SJSA1 (cell line): ENCODE results near the gene TXNL4B. TPM values are rescaled to one million over a fixed set of nuclear protein-coding genes. Genes with fewer than 3 reads are reported as not detected.

Experiments used
- DNase-seq, 2 experiments: peaks; one replicate each; pipeline ENCODE4 v3.0.0-alpha.2; 2015 to 2020; ENCODE audit warnings: low spot score in 2 of 2, low read depth in 1 of 2
- H3K27ac ChIP-seq: fragments of 250-450 bp; sonication (Bioruptor Pico); 2 replicates; pipeline ENCODE4 v1.5.1; 2020; ENCODE audit warnings: mild to moderate bottlenecking, moderate library complexity
- H3K27me3 ChIP-seq: fragments of 250-450 bp; sonication (Bioruptor Pico); replicated peaks from 2 replicates; pipeline ENCODE4 v1.5.1; 2020; ENCODE audit warnings: mild to moderate bottlenecking, moderate library complexity
- H3K36me3 ChIP-seq: fragments of 250-450 bp; sonication (Bioruptor Pico); 2 replicates; pipeline ENCODE4 v1.5.1; 2020; ENCODE audit warnings: mild to moderate bottlenecking
- H3K4me1 ChIP-seq: fragments of 250-450 bp; sonication (Bioruptor Pico); replicated peaks from 2 replicates; pipeline ENCODE4 v1.6.1; 2021; ENCODE audit warnings: mild to moderate bottlenecking
- H3K4me3 ChIP-seq: fragments of 250-450 bp; sonication (Bioruptor Pico); 2 replicates; pipeline ENCODE4 v1.5.1; 2020; ENCODE audit warnings: mild to moderate bottlenecking
- H3K9me3 ChIP-seq: fragments of 250-450 bp; sonication (Bioruptor Pico); replicated peaks from 2 replicates; pipeline ENCODE4 v1.5.1; 2020; ENCODE audit warnings: mild to moderate bottlenecking
- total RNA-seq: library from RNA; depleted of rRNA; stranded (reverse); fragments of >200 nt; shearing (Covaris generic); gene quantifications from 2 replicates; pipeline ENCODE4 v1.2.3, GENCODE V29; 2014

TXNL4B gene
- total RNA-seq, 1 experiment from 2014 or later: 11.7 TPM

DNA sequence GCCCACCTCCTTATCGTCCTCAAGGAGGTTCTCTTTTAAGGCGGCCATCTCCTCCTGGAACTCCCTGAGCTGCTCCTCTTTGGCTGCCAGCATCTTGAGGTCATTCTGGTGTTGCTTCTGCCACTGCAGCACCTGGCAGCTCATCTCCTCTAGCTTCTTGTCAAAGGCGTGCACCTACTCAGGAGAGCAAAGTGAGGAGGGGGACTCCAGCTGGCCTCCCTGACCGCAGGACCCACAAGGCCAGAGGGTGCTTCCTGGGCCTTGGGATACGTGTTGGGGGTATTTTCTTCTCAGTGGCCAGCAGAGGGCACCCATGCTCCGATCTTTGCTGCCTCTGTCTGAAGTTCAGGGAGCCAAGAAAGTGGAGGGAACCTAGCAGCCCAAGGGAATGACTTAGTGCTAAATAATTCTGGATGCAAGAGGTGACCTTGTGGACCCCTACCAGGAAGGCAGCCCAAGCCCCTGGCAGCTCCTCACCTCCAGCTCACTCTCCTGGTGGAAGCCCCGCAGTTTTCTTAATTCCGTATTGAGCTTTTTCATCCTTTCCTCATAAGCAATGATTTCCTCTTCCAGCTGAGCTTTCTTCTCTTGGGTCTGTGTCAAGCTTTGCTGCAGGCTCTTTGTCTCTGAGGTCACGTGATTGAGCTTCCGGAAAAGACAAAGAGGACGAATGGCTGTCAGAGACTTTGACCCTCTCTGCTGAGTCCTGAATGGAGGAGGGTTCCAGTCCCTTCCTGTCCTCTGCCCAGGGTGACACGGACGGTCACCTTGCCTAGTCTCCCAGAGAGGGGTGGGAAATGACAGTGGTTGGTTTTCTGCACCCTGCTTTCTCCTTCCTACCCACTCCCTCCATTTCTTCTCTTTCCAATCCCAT is 31.6 kb upstream of the TXNL4B start:
- no peak overlapping the region for H3K4me3 ChIP-seq
- no peaks in the 10 kb centered on the region for H3K27me3 ChIP-seq
- peaks cover 8% of the 10 kb centered on the region; the same call in 1 of the 2 replicates for H3K4me1 ChIP-seq
- no peak overlapping the region for H3K27ac ChIP-seq
- H3K9me3 ChIP-seq: 0 out of 2 replicates have a peak, but pooled peaks cover 2% of the 10 kb centered on the region
- H3K36me3 ChIP-seq: no peaks in the 10 kb centered on the region
- DNase-seq: peak; percentile 52 to 63

DNA sequence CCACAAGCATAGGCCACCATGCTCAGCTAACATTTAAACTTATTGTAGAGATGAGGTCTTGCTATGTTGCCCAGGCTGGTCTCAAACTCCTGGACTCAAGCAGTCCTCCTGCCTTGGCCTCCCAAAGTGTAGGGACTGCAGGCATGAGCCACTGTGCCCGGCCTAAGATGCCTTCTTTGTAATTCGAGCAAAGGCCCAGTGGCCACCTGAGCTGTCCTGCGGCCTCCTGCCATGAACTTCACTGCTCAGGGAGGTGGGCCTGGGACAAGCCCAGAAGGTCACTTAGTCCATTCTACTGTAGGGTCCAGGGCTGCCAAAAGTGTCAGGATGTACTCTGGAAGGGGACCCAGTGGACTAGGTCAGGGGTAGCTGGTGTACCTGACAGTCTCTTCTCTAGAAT is 30.7 kb upstream of the TXNL4B start:
- H3K27me3 ChIP-seq: no peaks in the 10 kb centered on the region
- peaks cover 8% of the 10 kb centered on the region; the same call in 1 of the 2 replicates for H3K4me1 ChIP-seq
- no peak overlapping the region for H3K27ac ChIP-seq
- H3K4me3 ChIP-seq: no peak overlapping the region
- H3K36me3 ChIP-seq: no peaks in the 10 kb centered on the region
- no peak for DNase-seq
- H3K9me3 ChIP-seq: 0 out of 2 replicates have a peak, but pooled peaks cover 2% of the 10 kb centered on the region

DNA sequence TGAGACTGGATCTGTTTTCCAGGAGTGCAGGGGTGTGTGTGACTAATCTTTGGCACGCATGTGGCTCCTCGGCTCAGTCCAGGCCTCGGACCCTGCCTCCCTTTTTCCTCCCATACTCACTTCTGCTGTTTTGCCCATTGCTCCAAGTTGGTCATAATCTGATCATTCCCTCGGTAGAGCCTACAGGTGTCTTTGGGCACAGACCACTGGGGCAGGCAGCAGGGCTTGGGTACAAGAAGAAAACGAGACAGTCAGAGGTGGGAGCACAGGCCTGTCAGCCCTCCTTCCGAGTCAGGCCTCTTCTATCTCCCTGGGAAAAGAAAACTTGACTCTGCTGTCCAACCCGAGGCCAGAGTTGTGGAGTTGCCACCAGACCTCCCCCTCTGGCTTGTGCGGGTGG is 30.0 kb upstream of the TXNL4B start:
- DNase-seq: no peak
- Histone ChIP-seq H3K9me3 (0 out of 2 replicates have a peak, but pooled peaks cover 2% of the 10 kb centered on the region), H3K36me3 (no peaks in the 10 kb centered on the region), H3K27me3 (no peaks in the 10 kb centered on the region), H3K4me1 (peaks cover 8% of the 10 kb centered on the region; the same call in 1 of the 2 replicates), H3K27ac (no peak overlapping the region), H3K4me3 (no peak overlapping the region)

DNA sequence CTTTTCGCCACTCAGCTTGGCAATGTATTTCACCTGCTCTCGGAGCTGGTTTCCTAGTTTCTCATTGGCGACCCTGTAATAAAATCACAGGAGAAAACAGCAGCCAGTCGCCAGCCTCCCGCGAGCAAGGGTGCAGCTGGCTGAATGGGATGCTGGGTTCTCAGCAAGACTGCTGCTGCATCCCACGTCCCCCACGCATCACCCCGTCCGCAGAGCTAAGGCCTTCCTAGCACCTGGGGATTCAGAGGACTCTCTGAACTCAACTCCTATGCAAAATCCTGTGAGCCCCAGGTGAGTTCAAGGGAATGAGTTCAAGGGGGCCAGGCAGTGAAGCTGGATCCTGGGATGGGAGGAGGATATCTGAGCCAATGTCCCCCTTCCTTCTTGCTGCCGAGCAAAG is 29.5 kb upstream of the TXNL4B start:
- Histone ChIP-seq H3K36me3 (no peaks in the 10 kb centered on the region), H3K4me1 (peaks cover 8% of the 10 kb centered on the region; the same call in 1 of the 2 replicates), H3K4me3 (no peak overlapping the region), H3K9me3 (0 out of 2 replicates have a peak, but pooled peaks cover 2% of the 10 kb centered on the region), H3K27ac (no peak overlapping the region), H3K27me3 (no peaks in the 10 kb centered on the region)
- no peak for DNase-seq

DNA sequence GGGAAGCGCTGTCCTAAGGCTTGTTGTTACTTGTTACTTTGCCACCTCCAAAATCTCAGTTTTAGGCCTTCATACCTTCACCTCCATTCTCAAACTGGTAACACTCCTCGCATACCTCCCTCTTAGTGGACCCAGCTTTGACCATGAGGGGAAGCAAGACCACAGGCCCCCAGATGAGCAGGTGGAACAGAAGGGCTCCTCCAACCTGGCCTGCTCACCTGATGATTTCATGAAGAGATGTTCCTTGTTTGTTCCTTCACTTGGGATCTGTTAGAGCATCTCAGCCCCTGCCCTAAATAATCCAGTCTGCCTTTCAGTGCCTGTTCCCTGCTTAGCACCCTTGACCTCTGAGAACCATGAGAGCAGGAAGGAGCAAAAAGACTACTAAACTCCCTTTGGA is 28.9 kb upstream of the TXNL4B start:
- Histone ChIP-seq H3K36me3 (no peaks in the 10 kb centered on the region), H3K9me3 (0 out of 2 replicates have a peak, but pooled peaks cover 2% of the 10 kb centered on the region), H3K27ac (no peak overlapping the region), H3K27me3 (no peaks in the 10 kb centered on the region), H3K4me1 (peaks cover 8% of the 10 kb centered on the region; the same call in 1 of the 2 replicates), H3K4me3 (no peak overlapping the region)
- DNase-seq: no peak

DNA sequence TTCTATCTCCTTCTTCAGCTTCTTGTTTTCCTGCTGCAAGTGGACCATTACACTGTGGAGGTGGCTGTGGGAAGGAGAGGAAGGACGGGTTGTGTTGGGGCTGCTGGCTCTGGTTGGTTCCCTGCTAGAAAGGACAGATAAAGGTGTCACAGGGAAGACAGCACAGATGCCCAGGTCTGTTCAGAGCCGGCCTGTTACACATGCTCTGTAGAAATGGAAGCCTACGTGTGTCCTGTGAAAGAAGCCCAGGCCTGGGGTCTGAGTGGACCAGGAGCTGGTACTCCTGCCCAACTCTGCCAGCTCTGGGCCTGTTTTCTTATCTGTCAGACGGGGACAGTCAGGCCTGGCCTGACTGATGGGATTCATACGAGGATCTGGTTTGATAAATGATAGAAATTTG is 26.6 kb upstream of the TXNL4B start:
- no peaks in the 10 kb centered on the region for H3K36me3 ChIP-seq
- DNase-seq: peak in 1 of 2 experiments; percentile 27
- H3K9me3 ChIP-seq: 0 out of 2 replicates have a peak, but pooled peaks cover 2% of the 10 kb centered on the region
- no peak overlapping the region for H3K4me3 ChIP-seq
- no peak overlapping the region for H3K27ac ChIP-seq
- peaks cover 5% of the 10 kb centered on the region; the same call in 1 of the 2 replicates for H3K4me1 ChIP-seq
- H3K27me3 ChIP-seq: no peaks in the 10 kb centered on the region

DNA sequence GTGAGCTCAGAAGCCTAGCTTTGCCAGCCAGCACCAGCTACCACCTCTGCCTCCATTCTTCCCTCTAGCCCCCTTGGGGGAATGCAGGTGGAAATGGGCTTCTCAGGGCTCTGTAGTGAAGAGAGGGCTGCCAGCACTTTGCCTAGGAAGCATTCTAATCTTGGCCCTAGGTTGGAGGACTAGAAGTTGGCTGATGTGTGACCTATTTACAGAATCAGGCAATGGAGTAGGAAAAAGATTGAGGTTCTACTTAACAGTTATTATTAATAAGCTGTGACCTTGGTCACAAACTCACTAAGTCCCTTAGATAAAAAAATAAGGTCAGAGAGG is 20.2 kb upstream of the TXNL4B start:
- H3K4me1 ChIP-seq: no peaks in the 10 kb centered on the region
- H3K36me3 ChIP-seq: peaks cover 40% of the 10 kb centered on the region
- no peak overlapping the region for H3K27ac ChIP-seq
- no peak overlapping the region for H3K4me3 ChIP-seq
- no peaks in the 10 kb centered on the region for H3K27me3 ChIP-seq
- H3K9me3 ChIP-seq: 0 out of 2 replicates have a peak, but pooled peaks cover 2% of the 10 kb centered on the region
- DNase-seq: no peak

DNA sequence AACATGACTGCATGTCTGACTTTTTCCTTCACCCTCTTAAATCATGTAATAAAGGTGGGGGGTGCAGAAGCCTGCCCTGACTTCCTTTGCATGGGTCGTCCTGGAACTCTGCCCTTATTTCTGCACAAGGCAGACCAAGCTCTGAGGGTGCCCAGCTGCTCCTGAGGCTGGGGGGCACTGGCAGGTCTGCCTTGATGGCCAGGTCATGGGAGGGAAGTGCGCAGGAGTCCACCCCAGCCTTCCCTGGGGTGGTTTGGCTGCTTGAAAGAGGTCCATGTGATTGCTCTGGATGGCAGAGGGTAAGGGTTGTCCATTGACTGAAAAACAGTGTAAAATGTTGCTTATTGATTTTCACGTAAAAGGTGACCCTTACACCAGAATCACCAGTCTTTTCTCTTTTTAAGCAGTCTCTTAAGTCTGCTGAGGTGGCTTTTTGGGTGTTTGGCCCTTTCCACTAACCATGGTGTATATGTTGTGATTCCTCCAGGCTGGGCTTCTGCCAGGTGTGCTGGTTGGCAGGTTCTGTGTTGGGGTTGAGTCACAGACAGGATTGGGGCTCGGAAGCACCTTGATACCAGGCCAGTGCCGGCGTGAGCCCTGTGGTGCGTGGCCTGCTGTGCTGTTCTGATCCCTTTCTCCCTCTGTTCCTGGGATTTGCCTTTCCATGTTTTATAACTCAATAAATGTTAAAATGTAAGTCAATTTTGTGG is 19.6 kb upstream of the TXNL4B start:
- H3K4me3 ChIP-seq: no peak overlapping the region
- 0 out of 2 replicates have a peak, but pooled peaks cover 2% of the 10 kb centered on the region for H3K9me3 ChIP-seq
- no peak for DNase-seq
- no peaks in the 10 kb centered on the region for H3K4me1 ChIP-seq
- no peak overlapping the region for H3K27ac ChIP-seq
- peaks cover 45% of the 10 kb centered on the region for H3K36me3 ChIP-seq
- H3K27me3 ChIP-seq: no peaks in the 10 kb centered on the region

DNA sequence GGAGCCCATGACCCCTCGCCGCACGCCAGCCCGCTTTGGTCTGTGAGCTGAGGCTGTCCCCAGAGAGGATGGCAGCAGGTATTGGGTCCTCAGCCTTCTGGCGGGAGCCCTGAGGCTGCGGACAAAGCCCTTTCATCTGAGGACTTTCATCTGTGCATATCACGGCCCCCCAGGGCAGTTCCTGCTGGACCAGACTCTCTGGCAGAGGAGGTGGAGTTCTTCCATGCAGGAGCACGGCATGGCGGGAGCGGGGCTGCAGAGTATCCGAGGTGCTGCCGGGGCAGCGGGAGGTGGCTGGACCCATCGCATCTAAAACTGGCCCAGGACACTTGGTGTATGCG is 19.0 kb upstream of the TXNL4B start:
- 0 out of 2 replicates have a peak, but pooled peaks cover 2% of the 10 kb centered on the region for H3K9me3 ChIP-seq
- H3K4me1 ChIP-seq: no peaks in the 10 kb centered on the region
- H3K4me3 ChIP-seq: no peak overlapping the region
- no peak overlapping the region for H3K27ac ChIP-seq
- H3K36me3 ChIP-seq: peaks cover 52% of the 10 kb centered on the region
- H3K27me3 ChIP-seq: no peaks in the 10 kb centered on the region
- no peak for DNase-seq

DNA sequence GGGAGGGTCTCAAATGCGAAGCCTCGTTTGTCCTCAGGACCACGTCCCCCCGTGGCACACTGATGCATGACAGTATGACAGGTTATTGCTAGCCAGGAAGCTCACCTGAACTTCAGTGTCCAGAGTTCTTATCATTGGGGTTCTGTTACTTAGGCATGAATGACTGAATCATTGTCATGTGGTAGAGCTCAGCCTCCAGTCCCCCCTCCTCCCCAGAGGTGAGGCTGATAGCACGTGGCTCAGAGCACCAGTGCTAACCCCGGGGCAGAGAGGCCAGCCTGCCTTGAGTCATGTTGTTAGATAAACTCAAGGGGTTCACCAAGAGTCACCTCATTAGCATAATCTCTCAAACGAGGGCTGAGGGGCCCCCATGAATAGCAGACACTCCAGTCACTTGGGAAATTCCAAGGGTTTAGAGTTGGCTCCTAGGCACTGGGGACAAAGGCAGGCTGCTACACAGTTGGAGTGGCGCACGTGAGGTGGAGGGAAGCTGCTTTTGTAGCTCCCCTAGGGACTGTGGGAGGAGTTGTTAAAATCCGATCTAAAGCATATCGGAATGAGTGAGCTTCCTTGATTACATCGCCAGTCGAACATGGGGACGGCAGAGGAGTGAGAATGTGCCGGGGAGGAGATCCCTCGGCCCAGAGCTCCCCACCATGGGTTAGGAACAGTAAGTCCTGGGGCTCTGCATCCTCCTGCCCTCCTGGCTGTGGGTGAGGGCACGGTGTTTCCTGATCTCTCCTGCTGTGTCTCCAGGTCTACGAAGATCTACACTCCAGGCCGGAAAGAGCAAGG is 18.4 kb upstream of the TXNL4B start:
- no peak for DNase-seq
- H3K4me1 ChIP-seq: no peaks in the 10 kb centered on the region
- H3K36me3 ChIP-seq: peaks cover 57% of the 10 kb centered on the region

DNA sequence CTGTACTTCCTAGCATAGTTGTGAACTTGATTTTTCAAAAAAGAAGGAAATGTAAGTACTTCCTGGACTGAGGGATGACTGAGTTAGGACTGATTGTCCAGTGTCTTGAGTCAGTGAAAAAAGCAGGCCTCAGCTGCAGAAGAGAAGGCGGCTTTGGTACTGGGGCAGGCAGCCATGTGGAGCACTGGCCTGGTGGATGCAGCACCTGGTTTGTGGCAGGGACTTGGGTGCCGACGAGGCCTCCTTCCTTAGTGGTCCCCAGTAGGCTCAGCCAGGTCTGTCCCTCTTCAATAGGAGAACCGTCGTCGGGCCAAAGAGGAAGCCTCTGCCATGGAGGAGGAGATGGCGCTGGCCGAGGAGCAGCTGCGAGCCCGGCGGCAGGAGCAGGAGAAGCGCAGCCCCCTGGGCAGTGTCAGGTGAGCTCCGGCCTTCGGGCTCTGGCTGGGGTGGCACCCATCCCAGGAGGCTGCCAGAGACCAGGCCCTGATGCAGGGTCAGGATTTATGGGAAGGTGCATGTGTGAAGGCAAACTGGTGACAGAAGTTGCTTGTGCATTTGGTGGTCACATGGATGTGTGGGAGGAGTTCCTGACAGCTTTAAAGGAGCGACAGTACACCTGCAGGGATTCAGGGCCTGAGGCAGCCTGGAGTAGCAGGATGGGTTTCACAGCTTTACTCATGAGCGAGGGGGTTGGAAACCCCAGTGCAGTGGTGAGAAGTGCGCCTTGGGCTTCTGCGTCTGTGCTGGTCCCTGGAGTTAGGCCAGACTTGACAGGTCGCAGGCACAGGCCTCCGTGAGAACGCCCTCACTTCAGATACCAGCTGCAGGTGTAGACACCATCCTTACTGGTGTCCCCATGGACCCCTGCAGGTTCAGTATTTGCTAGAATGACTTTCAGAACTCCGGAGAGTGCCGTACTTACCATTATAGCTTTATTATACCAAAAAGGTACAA is 17.5 kb upstream of the TXNL4B start:
- H3K9me3 ChIP-seq: 0 out of 2 replicates have a peak, but pooled peaks cover 2% of the 10 kb centered on the region
- no peak overlapping the region for H3K4me3 ChIP-seq
- no peaks in the 10 kb centered on the region for H3K27me3 ChIP-seq
- no peak for DNase-seq
- no peak overlapping the region for H3K27ac ChIP-seq
- H3K4me1 ChIP-seq: no peaks in the 10 kb centered on the region
- H3K36me3 ChIP-seq: peaks cover 67% of the 10 kb centered on the region

More for the DNA sequence above, 18.4 kb upstream of the TXNL4B start:
- Histone ChIP-seq H3K4me3 (no peak overlapping the region), H3K27ac (no peak overlapping the region), H3K27me3 (no peaks in the 10 kb centered on the region), H3K9me3 (0 out of 2 replicates have a peak, but pooled peaks cover 2% of the 10 kb centered on the region)

DNA sequence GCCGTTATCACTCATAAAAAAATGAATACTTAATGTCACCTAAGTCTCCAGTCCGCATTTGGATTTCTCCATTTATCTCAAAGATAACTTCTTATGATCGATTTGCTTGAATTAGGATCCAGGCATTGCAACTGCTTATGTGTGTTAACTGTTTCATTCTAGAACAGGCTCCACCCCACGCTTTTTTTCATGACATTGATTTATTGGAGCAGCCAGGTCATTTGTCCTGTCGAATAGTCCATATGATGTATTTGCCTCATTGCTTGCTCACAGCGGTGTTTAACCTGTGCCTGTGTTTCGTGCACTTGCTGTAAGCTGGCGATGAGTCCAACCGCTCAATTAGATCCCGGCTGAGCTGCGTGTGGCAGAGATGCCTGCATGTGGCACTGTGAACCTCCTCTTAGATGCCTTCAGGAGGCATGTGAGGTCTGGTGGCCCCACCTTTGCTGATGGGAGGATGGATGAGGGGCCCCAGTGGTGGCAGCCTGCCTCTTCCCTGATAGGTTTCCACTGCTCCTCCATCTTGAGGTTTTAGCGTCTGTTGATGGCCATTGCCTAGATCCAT is 16.6 kb upstream of the TXNL4B start:
- H3K4me1 ChIP-seq: no peaks in the 10 kb centered on the region
- no peak overlapping the region for H3K4me3 ChIP-seq
- no peaks in the 10 kb centered on the region for H3K27me3 ChIP-seq
- H3K27ac ChIP-seq: no peak overlapping the region
- 0 out of 2 replicates have a peak, but pooled peaks cover 2% of the 10 kb centered on the region for H3K9me3 ChIP-seq
- peaks cover 75% of the 10 kb centered on the region for H3K36me3 ChIP-seq
- no peak for DNase-seq
